NCI-H128 (cell line): ENCODE results near the gene BAMBI.
"Not testable (repeated sequence)": the region's sequence is repeated elsewhere in the genome, so short reads cannot be mapped to it uniquely, and the experiment has no call there.

ENCODE experiments used
- DNase-seq: peaks from one replicate; lab custom pipeline; 2025; ENCODE audit not compliant: unreplicated experiment; lab: John Stamatoyannopoulos, UW

The BAMBI gene, protein sequence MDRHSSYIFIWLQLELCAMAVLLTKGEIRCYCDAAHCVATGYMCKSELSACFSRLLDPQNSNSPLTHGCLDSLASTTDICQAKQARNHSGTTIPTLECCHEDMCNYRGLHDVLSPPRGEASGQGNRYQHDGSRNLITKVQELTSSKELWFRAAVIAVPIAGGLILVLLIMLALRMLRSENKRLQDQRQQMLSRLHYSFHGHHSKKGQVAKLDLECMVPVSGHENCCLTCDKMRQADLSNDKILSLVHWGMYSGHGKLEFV

DNA sequence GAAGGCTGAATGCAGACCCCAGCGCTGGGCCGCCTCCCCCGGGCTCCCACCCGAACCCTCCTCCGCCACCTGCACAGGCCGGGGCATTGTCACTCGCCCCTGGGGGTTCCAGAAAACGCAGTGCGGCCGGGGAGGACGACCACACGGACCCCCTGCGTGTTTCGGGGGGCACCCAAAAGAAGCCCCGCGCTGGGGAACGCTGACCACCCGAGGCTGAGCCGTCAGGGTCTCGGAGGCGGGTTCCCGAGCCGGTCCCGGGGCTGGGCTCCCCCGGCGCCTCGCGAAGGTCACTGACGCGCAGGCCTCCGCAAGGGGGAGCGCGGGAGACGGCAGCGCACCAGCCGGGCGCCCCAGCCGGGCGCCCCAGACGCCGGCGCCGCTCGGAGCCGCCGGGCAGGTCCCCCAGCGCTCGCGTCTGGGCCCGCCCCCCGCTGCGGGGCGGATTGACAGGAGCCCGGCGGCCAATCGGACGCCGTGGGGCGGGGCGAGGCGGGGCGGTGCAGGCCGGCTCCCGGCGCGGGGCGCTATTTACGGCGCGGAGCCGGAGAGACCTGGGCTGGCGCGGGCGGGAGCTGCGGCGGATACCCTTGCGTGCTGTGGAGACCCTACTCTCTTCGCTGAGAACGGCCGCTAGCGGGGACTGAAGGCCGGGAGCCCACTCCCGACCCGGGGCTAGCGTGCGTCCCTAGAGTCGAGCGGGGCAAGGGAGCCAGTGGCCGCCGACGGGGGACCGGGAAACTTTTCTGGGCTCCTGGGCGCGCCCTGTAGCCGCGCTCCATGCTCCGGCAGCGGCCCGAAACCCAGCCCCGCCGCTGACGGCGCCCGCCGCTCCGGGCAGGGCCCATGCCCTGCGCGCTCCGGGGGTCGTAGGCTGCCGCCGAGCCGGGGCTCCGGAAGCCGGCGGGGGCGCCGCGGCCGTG is at the start of gene BAMBI:
Gene BAMBI, plus strand, starts transcription at position 554 of the 920 bp plus-strand sequence. CDS start 377 bp downstream, outside the sequence.
- peak; percentile 61 for DNase-seq

DNA sequence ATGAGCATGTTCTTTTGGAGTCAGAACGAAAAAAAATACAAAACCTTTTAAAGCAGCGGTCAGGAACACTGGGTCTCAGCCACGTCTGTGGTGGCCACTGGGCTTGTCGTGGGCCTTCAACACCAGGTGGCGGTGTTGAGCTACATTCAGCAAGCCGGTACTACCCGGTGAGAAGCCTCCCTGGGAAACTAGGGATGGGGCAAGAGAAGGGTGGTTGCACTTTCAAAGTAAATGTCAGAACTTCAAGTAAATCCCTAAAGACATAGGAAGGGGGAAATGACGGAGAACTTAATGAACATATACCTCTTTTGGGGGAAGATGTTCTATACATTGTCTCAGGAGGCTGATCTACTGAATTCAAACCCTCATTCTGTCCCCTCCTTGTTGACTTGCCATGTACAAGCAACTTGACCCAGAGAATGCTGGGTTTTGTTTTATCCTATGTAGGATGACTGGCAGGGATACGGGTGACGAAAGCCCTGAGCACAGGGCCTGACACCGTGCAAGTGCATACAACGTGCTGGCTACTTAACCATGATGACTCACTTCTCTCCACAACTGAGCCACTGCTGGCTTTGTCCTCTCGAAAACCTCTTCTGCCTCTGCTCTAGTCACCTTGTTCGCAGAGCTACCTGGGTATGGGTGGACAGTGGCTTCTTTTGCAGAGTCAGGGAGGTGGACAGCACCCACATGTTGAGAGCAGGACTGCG is 49.0 kb upstream of the BAMBI start:
- DNase-seq = peak; percentile 5

DNA sequence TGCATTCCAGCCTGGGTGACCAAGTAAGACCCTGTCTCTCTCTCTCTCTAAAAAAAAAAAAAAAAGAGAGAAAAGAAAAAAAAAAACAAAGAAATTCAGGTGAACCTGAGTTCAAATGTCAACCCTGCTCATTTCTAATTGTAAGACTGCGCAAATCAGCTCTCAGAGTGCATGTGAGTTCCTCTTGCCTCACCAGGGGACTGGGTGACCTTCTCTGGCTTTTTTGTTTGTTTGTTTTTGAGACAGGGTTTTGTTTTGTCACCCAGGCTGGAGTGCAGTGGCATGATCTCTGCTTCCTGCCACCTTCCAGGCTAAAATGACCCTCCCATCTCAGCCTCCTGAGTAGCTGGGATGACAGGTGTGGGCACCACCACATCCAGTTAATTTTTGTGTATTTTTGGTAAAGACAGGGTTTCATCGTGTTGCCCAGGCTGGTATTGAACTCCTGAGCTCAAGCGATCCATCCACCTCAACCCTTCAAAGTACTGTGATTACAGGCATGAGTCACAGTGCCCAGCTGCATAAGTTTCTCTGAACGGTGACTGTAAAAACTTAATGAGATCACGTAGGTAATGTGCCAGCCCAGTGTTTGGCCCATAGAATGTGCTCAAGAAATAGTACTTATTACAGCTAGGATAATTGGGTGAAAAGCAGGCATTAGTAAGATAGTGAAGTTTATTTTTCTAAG is 45.3 kb upstream of the BAMBI start:
- no peak for DNase-seq

- no peak for DNase-seq
Observed at GRCh38 chr10:28632584-28632945, 44.8 kb upstream of the BAMBI start.

DNA sequence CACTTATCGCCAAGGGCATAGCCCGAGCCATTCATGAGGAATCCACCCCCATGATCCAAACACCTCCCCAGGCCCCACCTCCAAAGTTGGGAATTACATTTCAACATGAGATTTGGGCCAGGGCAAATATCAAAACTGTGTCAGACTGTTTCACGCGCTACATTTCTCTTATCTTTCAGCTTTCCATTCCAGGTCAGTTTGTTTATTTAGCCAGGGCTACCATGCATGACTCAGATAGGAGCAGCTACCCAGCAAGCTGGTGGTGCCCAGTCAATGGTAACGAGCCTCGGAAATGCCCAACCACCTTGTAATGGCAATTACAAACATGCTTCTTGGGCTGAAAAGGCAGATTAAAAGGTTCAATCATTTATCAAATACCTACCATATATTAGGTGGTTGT is 43.6 kb upstream of the BAMBI start:
- DNase-seq = no peak

- no peak for DNase-seq
Observed at GRCh38 chr10:28637346-28637745, 40.0 kb upstream of the BAMBI start.

- no peak for DNase-seq
Observed at GRCh38 chr10:28638392-28638791, 38.9 kb upstream of the BAMBI start.

GRCh38 chr10:28640551-28640950 is 36.8 kb upstream of the BAMBI start:
- no peak for DNase-seq

- no peak for DNase-seq
Observed at GRCh38 chr10:28644647-28645046, 32.7 kb upstream of the BAMBI start.

DNA sequence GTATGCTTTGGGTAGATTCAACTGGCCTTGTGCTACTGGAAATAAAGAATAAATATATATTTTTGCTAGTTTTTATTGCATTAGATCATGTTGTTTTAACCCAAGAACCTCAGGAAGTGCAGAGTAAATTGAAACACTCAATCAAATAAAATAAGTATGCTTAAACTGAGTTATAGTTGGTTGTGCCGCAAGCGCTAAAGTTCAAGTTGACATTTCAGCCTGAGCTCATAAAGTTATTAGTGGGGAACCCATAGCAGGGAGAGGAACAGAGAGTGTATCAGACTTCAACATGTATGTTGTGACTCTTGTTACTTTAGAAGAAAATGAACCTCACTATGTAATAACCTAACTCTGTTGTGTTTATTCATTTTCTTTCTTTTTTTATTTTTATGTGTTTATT is 25.2 kb upstream of the BAMBI start:
- no peak for DNase-seq

DNA sequence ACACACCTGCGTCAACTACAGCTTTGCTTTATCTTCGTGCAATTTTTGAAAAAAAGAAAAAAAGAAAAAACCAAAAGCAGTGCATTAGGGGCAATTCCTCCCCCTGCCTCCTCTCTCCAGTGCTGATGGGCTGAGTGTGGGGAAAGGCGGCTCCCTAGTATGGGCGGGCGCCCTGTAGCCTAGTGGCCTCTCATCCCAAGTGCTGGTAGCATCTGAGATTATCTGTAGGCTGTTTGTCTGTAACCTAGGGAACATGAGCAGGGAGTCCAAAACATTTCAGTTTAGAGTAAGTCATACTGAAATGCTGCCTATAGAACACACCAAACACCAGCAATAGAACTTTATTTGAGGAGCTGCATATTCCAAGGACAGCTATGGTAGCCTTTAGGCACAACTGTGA is 24.6 kb upstream of the BAMBI start:
- DNase-seq = no peak

DNA sequence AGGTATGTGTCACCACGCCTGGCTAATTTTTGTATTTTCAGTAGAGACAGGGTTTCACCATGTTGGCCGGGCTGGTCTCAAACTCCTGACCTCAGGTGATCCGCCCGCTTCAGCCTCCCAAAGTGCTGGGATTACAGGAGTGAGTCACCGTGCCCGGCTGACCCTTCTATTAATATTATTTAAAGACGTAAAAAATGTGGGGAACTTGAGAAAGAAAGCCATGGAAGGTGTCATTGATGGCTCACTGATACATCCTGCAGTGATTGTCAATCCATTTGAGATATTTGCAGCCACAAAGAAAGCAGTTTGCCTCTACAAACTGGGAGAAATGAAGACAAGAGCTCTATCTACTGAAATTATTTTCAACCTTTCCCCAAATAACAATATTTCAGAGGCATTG is 18.5 kb upstream of the BAMBI start:
- not testable (repeated sequence) for DNase-seq

GRCh38 chr10:28661035-28661434 is 16.3 kb upstream of the BAMBI start:
- no peak for DNase-seq

GRCh38 chr10:28663576-28664368 is 13.5 kb upstream of the BAMBI start:
- peak; percentile 74 for DNase-seq

- no peak for DNase-seq
Observed at GRCh38 chr10:28664369-28664740, 13.0 kb upstream of the BAMBI start.

DNA sequence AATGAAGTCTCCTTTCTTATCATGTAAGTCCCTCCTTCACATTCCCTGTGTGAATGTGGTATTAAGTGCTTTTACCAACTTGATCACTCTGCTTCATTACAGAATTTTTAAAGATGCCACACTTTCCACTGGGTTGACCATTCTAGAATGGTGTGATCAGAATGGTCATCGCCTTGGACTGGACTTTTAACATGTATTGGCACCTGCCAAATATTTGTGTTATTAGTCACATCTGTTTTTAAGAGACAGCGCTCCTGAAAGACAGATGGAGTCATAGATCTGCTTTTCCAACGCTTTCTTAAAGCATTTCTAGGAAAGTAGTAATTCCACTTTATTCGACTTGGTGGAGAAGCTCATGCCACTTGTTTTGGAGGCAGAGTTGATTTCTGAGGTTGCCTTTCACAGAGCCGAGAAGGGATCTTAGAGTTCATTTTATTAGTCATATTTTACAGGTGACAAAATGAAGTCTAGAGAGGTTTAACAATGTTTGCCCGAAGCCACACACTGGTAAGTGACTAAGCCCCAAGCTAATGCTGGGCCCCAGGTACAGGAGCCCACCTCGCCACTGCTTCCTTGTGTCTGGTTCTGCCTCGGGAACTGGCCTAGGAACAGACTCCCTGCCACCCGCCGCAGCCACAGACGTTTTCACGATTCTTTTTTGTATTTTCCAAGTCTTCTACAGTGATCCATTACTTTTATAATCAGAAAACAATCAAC is 10.4 kb upstream of the BAMBI start:
- DNase-seq = no peak

- DNase-seq = no peak
Observed at GRCh38 chr10:28668363-28669226, 8.7 kb upstream of the BAMBI start.

DNA sequence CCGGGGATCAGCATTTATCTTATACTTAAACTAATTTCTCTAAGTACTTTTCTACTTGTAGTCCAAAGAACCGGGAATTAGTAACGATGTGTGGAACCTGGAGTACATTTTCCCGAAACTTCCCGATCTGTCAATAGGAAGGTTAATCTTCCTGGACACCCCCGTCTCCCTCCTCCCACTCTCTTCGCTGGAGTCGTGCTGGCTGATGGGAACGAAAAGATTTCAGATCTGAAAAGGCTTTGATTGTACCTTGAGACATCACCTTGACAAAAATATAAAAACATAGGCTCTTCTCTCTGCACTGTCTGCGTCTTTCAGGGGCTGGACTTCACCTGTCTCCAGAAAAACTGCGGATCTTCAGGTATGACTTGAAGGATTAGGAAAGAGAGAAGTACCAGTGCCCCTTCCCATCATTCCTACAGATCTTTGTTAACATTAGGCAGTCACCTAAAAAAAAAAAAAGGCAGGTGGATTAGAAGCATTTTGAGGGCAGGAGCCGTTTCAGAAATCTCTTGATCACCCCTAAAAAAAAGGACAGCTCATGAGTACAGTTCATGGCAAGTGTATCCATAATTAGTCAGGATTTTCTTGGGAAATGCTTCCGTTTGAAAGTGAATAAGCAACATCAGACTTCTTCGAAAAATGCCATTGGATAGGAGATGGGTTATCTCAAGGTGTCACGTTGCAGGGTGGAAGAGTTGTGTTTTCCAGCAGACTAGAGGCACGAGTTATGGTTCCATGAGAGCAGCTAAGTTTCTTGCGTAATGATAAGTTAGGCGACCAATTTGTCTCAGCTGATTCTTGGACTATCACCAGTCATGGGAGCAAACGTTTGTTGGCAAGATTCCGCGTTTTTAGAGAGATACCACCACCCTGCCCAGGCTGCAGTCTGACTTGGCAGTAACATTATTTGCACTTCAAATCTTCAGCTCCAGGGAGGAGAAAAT is 7.8 kb upstream of the BAMBI start:
- DNase-seq = no peak
